Stimulated activated naive CD4-positive, alpha-beta T cell (primary cell): ENCODE results near the gene KRT38.

ENCODE experiments used
- DNase-seq, 6 experiments: peaks; one replicate each; lab custom pipeline; 2025; lab: John Stamatoyannopoulos, UW

KRT38 gene

DNA sequence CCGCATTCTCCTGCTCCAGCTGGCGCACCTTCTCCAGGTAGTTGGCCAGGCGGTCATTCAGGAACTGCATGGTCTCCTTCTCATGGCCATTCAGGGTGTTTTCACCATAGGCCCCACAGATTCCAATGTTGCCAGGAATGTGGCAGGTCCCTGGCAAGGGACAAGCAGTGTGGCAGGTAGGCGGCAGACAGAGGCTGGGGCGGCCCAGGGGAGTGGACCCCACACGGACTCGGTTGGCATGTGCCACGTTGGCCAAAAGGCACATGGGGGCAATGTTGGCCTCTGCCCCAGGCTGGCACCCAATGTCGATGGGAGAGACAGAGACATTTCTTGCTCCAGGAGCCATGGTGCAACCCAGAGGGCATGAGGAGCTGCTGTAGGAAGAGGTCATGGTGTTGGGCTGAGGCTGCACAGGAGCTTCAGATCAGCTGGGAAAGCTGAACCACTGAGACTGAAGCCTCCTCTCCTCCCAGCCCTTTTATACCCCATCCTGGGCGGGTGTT lies at the start of gene KRT38:
TSS of gene KRT38 (minus strand) at position 453 of the 503 bp plus-strand sequence. CDS start at position 391, 62 bp downstream.
- DNase-seq: no peak

DNA sequence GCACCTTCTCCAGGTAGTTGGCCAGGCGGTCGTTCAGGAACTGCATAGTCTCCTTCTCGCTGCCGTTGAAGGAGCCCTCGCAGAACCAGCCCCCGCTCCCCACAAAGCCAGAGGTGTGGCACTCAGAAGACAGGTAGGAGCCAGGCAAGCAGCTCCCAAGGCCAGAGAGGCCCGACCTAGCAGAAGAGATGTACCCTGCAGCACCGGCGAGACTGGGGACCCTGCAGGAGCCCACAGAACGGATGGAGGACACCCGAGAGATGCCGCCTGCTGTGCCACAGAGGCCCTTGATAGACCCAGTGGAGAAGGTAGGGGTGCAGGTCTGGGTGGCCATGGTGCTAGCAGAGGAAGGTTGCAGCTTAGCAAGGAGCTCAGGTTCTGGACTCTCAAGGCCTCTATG lies 48.7 kb upstream of the KRT38 start, which contains the start of gene KRT36:
TSS of gene KRT36 (minus strand) at position 380 of the 400 bp plus-strand sequence. CDS start at position 334, 46 bp downstream.
- DNase-seq: no peak

DNA sequence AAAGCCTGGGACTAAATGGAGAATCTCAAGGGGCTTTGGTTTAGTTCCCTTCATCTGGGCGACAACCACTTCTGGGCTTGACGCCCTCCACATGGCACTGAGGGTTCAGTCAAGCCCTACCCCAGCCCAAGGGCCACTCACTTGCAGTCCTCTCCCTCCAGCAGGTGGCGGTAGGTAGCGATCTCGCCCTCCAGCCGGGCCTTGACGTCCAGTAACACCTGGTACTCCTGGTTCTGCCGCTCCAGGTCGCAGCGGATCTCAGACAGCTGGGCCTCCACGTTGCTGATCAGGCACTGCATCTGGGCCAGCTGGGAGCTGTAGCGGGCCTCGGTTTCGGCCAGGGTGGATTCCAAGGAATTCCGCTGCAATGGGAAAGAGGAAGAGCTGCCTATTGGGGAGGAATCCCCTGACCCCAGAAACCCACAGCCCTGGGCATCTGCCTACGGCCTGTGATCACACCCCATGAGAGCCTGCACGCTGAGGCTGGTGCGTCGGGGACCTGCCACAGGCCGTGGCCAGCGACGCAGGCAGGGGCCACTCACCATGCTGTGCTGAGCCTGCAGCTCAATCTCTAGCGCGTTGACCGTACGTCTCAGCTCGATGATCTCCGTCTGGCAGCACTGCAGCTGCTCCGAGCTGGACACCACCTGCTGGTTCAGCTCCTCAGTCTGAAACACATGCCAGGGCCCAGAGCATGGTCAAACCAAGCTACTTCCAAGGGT lies 46.2 kb upstream of the KRT38 start:
- no peak for DNase-seq

DNA sequence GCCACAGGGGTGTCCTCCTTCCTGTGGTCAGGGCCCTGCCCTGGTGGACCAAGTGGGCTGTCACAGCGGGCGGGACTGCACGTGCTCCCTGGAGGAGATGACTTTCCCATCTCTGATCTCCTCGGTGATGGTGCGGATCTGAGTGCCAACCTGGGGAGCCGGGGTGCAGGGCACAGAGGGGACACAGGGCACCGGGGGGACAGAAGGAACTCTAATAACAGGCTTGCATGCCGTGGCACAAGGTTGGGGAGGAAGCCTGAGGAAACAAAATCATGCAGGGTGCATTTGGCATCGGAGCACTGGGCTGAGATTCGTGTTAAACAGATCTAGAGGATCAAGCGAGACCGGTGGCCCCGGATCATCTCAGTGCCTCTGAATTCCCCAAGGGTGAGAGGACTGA lies 45.5 kb upstream of the KRT38 start:
- DNase-seq: no peak

DNA sequence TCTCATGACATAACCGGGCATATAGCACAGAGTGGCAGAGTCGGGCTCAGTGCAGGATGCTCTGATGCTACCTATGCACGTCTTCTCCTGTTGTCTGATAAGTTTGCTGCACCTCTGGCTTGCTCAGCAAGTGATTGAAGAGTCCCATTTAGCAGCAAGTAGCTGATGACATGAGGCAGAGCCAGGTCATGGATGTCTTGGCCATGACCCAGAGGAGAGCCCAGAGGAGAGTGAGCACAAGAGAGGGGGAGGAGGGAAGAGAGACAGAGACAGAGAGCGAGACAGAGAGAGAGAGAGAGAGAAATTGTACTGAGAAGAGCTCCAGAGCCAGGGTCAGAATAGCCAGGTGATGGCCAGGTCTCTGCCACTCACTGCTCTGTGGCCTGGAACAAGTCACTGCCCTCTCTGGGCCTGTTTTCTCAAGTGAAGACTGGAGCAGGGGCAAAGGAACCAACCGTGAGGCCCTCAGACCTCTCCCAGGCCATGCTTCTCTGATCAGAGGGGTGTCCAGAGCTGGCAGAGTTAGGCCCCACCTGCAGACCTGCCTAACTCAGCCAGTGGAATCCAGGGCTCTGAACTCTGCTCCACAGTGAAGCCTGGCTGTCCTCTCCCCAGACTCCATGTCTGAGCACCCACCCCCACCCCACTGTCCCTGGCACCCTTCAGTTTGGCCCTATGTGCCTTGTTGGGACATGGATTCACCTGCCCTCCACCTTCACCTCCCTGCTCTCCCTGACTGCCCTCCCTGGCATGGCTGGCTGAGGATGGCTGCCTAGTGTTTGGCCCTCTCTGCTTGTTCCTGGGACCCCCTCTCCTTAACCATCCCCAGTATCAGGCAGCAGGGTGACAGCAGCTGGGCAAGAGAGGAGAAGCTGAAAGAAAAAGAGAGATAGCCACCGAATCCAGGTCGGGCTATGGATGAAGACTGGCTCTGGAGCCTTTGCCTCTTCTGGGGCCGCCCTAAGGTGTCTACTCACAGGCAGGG lies 44.4 kb upstream of the KRT38 start:
- no peak for DNase-seq

DNA sequence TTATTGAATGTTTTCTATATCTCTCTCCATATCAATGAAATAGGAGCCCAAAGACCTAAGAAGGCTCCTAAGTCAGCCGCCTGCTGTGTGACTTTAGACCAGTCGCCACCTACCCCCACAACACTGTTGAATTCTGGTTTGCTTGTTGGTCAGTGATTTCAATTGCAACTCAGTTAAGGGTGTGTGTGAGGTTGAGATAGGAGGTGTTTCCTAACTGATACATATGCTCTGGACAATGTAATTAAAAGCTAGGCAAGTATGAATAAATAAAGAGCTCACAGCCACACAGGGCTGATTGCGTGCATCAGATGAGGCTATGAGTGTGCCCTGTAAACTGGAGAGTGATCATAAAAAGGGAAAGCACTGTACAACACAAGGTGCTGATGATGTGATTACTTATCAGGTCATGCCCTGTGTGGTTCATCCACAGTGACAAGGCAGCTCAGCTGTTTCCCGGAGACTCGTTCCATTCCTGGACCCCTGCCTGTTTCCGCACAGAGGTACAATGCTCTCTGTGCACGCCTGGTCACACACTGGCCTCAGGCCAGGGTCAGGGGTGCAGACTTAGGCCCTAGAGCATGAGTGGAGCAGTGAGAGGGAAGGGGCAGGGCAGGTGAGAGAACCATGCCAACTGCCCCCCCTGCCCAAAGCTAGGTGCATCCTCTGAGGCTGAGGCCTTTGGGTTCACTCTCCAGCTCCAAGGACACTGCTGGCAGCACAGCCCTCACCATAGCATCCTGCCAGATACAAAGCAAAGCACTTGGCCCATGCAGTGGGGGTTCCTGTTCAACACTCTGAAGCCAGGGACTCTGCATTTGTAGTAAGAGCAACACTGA lies 43.4 kb upstream of the KRT38 start:
- no peak for DNase-seq

DNA sequence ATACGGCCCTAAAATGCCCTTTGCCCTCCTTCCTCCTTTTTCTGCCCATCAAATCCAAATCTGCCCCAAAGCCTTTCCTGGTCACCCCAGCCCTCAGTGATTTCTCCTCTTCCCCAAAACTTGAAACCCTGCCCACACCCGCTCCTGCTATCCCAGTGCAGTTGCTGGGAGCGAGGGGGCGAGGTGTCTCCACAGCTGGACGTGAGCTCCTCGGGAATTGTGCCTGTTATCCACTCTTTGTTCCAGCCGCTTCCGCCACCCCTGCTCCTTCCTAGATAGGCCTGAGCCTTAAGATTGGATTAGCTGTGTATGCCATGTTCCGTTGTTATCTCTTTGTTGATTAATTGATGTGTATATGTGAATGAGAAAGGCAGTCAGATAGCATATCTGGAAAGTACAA lies 42.7 kb upstream of the KRT38 start:
- no peak for DNase-seq

DNA sequence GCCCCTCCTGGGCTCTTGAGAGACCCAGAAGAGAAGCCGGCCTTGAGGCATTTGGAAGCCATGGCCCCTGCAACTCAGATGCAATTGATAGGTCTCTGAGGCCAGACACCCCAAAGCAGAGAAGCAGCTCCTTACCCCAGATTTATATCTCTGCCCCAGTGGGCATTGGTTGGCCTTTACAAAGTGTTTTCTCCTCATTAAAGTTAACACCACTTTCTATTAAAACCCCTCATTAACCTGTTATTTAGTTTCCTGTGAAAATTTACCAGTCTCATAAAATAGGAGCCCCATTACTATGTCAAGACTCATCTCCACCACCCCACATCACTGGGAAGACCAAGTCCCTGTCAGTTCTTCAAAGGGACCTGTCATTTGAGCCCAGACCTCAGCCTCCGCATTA lies 40.3 kb upstream of the KRT38 start, which contains the start of gene KRT35:
TSS of gene KRT35 (minus strand) at position 116 of the 400 bp plus-strand sequence. CDS start at position 62, 54 bp downstream.
- DNase-seq: no peak

DNA sequence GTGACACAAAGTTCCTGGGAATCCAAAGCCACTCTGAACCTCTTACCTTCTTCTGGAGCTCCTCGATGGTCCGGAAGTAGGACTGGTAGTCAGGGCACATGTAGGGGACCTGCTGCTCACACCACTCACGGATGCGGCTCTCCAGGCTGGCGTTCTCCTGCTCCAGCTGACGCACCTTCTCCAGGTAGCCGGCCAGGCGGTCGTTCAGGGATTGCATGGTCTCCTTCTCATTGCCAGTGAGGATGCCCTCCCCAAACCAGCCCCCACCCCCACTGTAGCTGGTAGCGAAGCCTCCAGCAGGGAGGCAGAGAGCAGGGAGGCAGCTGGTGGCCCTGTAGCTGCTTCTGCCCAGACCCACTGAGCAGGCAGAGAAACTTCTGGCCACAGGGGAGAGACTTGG lies 39.8 kb upstream of the KRT38 start:
- no peak for DNase-seq

DNA sequence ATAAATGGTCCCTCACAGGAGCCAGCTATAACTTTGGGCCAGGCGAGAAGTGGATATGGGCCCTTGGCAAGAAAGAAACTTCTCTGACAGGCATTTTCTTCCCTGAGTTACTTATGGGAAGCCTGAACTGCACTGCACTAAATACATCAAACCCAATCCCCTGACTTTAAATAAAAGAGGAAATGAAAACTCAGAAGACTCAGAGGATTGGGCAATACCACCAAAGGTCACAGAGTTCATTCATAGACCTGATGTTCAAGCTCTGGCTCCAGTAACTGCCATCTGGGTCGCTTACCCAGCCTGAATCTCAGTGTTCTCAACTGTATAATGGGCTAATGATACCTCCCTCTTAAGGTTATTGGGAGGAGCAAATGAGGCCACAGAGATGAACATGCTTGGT lies 39.4 kb upstream of the KRT38 start:
- DNase-seq: no peak

DNA sequence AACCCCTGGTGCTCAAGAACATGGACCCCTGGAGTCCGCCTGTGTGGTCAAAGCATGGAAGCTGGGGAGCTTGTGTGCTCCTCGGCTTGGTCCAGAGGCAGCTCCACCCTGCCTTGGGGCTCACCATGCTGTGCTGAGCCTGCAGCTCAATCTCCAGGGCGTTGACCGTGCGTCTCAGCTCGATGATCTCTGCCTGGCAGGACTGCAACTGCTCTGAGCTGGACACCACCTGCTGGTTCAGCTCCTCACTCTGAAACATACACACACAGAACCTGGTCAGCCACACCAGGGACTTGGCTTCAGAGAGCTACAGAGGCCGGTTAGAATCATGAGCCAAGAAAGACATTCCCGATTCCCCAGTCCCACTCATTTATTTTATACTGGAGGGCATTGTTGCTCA lies 37.5 kb upstream of the KRT38 start:
- no peak for DNase-seq

DNA sequence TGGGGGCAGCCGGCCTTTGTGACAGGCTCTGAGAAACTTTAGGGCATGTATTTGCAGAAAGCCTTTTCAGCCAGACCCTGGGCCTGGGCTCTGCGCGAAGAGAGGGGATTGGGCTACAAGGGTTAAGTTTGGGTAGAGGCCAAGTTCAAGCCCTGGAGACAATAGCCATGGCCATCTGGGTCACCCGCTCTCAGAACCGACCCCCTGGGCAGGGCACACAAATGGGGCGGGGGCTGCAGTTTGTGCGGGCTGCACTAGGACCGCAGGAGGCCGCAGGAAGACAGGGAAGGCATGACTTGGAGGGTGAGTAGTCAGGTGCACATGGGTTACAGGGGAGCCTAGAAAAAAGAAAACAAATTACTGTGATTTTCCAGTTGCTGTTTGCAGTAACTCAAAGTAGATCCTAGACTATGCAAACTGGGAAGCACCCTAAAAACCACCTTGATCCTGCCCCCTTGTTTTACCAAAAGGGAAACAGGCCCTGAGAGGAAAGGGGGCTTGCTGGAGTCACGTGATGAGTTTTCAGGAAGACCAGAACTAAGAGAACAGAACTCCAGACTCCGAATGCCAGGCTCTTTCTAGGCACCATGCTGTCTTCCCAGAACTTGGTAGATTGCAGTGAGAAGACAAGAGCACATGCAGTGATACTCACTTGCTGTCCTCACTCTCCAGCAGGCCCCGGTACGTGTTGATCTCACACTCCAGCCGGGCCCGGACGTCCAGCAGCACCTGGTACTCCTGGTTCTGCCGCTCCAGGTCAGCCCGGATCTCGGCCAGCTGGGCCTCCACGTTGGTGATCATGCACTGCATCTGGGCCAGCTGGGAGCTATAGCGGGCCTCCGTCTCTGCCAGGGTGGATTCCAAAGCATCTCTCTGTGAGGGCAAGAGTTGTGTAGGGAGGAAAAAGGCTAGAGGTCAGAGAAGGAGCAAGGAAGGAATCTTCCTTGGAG lies 36.4 kb upstream of the KRT38 start:
- no peak for DNase-seq

DNA sequence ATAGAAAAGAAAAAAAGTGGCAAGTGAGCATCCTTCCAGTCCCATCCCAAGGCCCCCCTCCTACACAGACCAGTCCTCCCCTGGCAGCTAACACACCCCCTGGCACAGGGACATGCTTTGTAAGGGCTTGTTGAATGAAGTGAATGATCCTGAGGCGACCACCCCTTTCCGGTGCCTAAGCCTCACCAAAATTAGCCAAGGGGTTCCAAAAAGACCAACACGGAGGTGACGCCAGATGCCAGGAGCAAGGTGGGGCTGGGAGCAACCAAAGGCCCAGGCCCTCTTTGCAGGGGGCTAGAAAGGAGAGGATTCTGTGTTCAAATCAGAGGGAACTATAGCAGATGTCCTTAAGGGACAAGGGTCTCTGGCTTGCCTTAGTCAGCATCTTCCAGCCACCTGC lies 34.6 kb upstream of the KRT38 start:
- no peak for DNase-seq

DNA sequence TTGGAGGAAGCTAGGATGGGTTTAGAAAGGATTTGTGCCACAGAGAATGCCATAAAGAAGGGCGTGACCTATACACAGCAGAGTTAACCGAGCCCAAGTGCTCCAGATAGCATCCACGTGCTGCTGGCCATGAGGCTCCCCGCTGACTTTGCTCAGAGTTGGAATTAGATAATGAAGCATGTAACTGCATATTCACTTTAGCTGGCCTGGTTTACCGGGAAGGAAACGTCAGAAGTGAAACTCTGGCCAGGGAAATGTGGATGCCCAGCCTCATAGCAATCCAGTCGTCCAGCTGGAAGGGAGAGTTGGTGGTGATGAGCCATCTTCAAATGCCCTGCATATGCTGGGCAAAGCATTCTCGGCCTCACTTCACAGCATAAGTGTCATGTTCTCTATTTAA lies 34.1 kb upstream of the KRT38 start:
- DNase-seq: no peak

DNA sequence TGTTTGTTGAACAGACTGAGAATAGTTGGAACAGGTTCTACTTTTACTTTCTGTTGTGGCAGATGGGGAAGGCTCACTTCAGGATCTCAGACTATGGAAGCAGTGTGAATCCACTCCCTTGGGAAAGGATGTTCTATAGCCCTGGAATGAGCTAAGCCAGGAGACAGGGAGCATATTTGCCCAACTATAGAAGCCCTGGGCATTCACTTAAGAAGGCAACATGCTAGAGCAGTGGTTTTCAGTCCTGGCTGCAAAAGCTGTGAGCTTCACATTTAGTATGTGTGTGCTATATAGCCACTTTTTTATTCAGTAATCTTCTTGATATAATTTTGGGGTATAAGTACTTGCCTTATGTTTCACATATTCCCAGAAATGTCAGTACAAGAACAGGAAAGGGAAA lies 27.6 kb upstream of the KRT38 start:
- DNase-seq: no peak

DNA sequence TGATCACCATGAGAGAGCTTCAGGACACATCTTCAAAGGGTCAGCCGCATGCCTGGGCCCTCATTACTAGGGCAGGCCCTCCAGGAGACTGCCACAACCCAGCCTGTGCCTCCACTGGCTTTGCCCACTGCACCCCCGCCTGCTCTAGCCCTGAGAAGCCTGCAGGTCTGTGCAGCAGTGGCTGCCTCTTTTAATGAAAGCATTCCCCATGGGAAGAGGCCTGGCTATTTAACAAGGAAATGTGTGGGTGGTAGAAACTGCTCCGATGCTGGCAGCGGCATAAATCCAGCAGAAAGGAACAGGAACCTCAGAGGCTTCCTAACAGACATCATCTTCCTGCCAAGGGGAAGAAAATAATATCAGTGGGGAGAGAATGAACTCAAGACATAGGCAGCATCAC lies 26.8 kb upstream of the KRT38 start:
- DNase-seq: no peak

DNA sequence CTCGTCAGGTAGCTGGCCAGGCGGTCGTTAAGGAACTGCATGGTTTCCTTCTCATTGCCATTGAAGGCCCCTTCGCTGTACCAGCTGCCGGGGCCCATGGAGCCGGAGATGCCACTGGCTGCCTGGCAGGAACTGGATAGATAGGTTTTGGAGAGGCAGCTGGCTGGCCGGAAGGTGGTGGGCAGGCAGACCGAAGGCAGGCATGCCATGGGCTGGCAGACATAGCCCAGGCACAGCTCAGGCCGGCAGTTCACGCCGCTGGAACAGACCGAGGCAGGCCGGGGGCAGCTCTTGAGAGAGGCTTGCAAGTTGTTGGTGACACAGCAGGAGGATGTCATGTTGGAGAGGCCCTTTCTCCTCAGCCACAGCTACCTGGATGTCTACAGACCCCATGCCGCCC lies 26.2 kb upstream of the KRT38 start, which contains the start of gene KRT32:
TSS of gene KRT32 (minus strand) at position 399 of the 400 bp plus-strand sequence. CDS start at position 338, 61 bp downstream.
- DNase-seq: no peak

DNA sequence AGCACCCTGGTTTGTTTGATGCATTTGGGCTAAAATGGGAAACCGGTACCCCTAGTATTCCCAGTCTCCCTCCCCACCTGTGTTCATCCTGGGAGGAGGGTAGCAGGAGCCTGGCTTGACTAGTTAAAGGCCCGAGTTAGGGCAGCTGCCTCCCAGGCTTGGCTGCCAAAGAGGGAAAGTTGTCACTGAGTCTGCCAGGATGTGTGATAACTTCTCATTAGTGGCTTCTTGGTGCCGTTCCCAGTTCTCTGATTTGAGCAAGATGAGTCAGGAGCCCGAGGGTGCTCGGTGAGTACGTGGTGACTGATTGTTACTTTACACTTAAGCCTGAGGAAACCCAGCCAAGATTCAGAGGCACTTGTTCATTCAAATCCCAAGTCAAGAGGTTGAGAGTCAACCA lies 23.9 kb upstream of the KRT38 start:
- DNase-seq: no peak

DNA sequence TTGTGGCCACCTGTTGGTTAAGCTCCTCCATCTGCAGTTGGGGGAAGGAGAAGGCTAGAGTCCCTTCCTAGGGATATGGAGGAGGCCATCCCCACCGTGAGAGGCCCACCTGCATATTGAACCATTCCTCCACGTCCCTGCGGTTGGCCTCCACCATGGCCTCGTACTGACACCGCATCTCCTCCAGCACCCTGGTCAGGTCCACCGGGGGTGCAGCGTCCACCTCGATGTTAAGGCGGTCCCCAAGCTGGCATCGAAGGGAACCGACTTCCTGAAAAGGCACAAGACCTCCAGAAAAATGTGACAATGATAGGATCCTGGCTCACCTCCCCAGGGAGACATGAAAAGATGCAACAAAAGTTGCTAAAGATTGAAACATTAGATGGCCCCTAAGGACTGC lies 23.4 kb upstream of the KRT38 start:
- DNase-seq: no peak

DNA sequence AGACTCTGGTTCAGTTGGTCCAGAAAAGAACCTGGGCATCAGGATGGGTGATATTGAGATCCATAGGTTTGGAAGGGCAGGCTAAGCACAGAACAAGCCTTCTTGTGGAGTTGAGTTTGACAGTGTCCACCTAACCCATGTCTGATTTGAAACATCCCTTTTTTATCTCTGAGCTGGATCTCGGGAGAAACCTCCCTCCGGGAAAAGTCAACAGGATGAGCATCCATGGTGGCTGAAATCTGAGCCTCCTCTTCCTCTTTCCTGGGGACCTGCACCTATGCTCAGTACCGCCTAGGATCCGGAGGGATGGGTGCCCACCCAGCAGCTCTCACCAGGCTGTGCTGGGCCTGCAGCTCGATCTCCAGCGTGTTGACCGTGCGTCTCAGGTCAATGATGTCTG lies 23.0 kb upstream of the KRT38 start:
- DNase-seq: no peak

DNA sequence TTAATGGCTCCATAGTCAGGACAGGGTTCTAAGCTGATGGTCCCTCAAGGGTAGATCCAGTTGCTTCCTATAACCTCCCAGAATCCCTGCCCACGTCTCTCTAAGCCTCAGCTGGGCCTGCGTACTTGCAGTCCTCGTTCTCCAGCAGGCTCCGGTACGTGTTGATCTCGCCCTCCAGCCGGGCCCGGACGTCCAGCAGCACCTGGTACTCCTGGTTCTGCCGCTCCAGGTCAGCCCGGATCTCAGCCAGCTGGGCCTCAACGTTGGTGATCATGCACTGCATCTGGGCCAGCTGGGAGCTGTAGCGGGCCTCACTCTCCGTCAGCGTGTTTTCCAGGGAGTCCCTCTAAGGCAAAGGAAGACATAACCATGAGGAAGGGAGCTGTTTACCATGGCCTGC lies 21.9 kb upstream of the KRT38 start:
- no peak for DNase-seq
